Glutamatergic neuron (in vitro differentiated cells): ENCODE data around the gene CDC42BPA. TPM values are rescaled to one million over a fixed set of nuclear protein-coding genes. Genes with fewer than 3 reads are reported as not detected.
A peak's percentile ranks its signal among the peaks of the same experiment; 100 is the strongest.

Experiments used
- DNase-seq: peaks from one replicate; pipeline ENCODE4 v3.0.0; 2022
- H3K27ac Mint-ChIP-seq: one replicate; pipeline ENCODE4 v1.8.0; 2020; ENCODE audit warnings: mild to moderate bottlenecking, mixed read lengths, inconsistent platforms; ENCODE audit not compliant: unreplicated experiment
- H3K27me3 Mint-ChIP-seq: one replicate; pipeline ENCODE4 v1.8.0; 2020; ENCODE audit warnings: mild to moderate bottlenecking, moderate library complexity, mixed read lengths, inconsistent platforms; ENCODE audit not compliant: unreplicated experiment
- H3K36me3 Mint-ChIP-seq: one replicate; pipeline ENCODE4 v1.8.0; 2020; ENCODE audit warnings: mild to moderate bottlenecking, mixed read lengths, inconsistent platforms; ENCODE audit not compliant: unreplicated experiment
- H3K4me1 Mint-ChIP-seq: one replicate; pipeline ENCODE4 v1.8.0; 2020; ENCODE audit warnings: mild to moderate bottlenecking, low read depth, mixed read lengths, inconsistent platforms; ENCODE audit not compliant: unreplicated experiment
- H3K4me3 Mint-ChIP-seq: one replicate; pipeline ENCODE4 v1.8.0; 2020; ENCODE audit warnings: mild to moderate bottlenecking, mixed read lengths, inconsistent platforms; ENCODE audit not compliant: unreplicated experiment
- H3K9me3 Mint-ChIP-seq: one replicate; pipeline ENCODE4 v1.8.0; 2020; ENCODE audit warnings: mild to moderate bottlenecking, moderate library complexity, mixed read lengths, inconsistent platforms; ENCODE audit not compliant: unreplicated experiment
- CTCF ChIP-seq: fragments of 200-600 bp; sonication (generic); IDR thresholded peaks from one replicate; pipeline ENCODE4 v1.5.0; 2021; ENCODE audit not compliant: partially characterized antibody, unreplicated experiment
- total RNA-seq: library from RNA; stranded (reverse); fragmentation: NEBNext Ultra II Directional; extraction: Animal tissue kit (Norgen Biotek cat#: 25700); gene quantifications from one replicate; pipeline ENCODE4 v1.2.1, GENCODE V29; 2021; ENCODE audit not compliant: unreplicated experiment

Gene CDC42BPA
- total RNA-seq, 1 donor from 2014 or later = 66.0 TPM

- peak overlapping the region; percentile 96 for H3K4me3 Mint-ChIP-seq
- peaks cover 3% of the 10 kb centered on the region for H3K27me3 Mint-ChIP-seq
- peak overlapping the region; percentile 93 for H3K27ac Mint-ChIP-seq
- DNase-seq = peak; percentile 77
- H3K9me3 Mint-ChIP-seq = peaks cover 9% of the 10 kb centered on the region
- TF ChIP-seq CTCF = no peak
- H3K4me1 Mint-ChIP-seq = peaks cover 12% of the 10 kb centered on the region
- H3K36me3 Mint-ChIP-seq = no peaks in the 10 kb centered on the region
Observed at GRCh38 chr1:227317523-227318015, 723 bp downstream of the CDC42BPA start.

- H3K36me3 Mint-ChIP-seq = no peaks in the 10 kb centered on the region
- peaks cover 3% of the 10 kb centered on the region for H3K27me3 Mint-ChIP-seq
- H3K4me3 Mint-ChIP-seq = peak overlapping the region; percentile 96
- DNase-seq = no peak
- H3K27ac Mint-ChIP-seq = peak overlapping the region; percentile 68
- H3K4me1 Mint-ChIP-seq = peaks cover 12% of the 10 kb centered on the region
- no peak for TF ChIP-seq CTCF
- H3K9me3 Mint-ChIP-seq = peaks cover 9% of the 10 kb centered on the region
Observed at GRCh38 chr1:227317011-227317451, 1.3 kb downstream of the CDC42BPA start.

- H3K27me3 Mint-ChIP-seq = peaks cover 3% of the 10 kb centered on the region
- no peak overlapping the region for H3K27ac Mint-ChIP-seq
- H3K4me3 Mint-ChIP-seq = peak overlapping the region; percentile 96
- no peak for DNase-seq
- TF ChIP-seq CTCF = no peak
- no peaks in the 10 kb centered on the region for H3K36me3 Mint-ChIP-seq
- H3K4me1 Mint-ChIP-seq = peaks cover 12% of the 10 kb centered on the region
- peaks cover 9% of the 10 kb centered on the region for H3K9me3 Mint-ChIP-seq
Observed at GRCh38 chr1:227316456-227316855, 1.8 kb downstream of the CDC42BPA start.

GRCh38 chr1:227315629-227316346, 2.5 kb downstream of the CDC42BPA start:
- H3K27ac Mint-ChIP-seq = no peak overlapping the region
- H3K4me3 Mint-ChIP-seq = peak overlapping the region; percentile 96
- DNase-seq = no peak
- TF ChIP-seq CTCF = no peak
- peaks cover 9% of the 10 kb centered on the region for H3K9me3 Mint-ChIP-seq
- peaks cover 3% of the 10 kb centered on the region for H3K27me3 Mint-ChIP-seq
- peaks cover 12% of the 10 kb centered on the region for H3K4me1 Mint-ChIP-seq
- H3K36me3 Mint-ChIP-seq = no peaks in the 10 kb centered on the region
